IMR-90 (cell line): ENCODE measurements around the gene SRR. TPM values are rescaled to one million over a fixed set of nuclear protein-coding genes. Genes with fewer than 3 reads are reported as not detected.

Experiments used
- ATAC-seq: fragments of 200-7000 bp; cut with Tn5 transposase; 2 replicates; pipeline ENCODE4 v1.9.1; 2020; ENCODE audit warnings: low read depth, mild to moderate bottlenecking, moderate library complexity
- BruUV-seq: library from RNA; stranded (reverse); fragments of 400-500 nt; replicated peaks from 2 replicates; lab custom pipeline; 2021; lab: Mats Ljungman, UMichigan
- CTCF ChIA-PET: fragments of 300-600 bp; formaldehyde crosslinking; extraction: SDS; loops from one replicate; lab custom pipeline; 2021; ENCODE audit warnings: antibody characterized with exemption; lab: Yijun Ruan, JAX
- POLR2A ChIA-PET: fragments of 300-600 bp; sonication (Branson Sonifier 250); formaldehyde crosslinking; loops from one replicate; lab custom pipeline; 2022; ENCODE audit warnings: antibody characterized with exemption; ENCODE audit not compliant: unreplicated experiment; lab: Charles Lee
- DNase-seq: peaks from one replicate; pipeline ENCODE4 v3.0.0; 2013
- H2AFZ ChIP-seq: replicated peaks from 2 replicates; pipeline ENCODE3; 2013; ENCODE audit warnings: low read length, mild to moderate bottlenecking; ENCODE audit not compliant: poor library complexity
- H2AK5ac ChIP-seq: 2 replicates; pipeline ENCODE4 v1.6.1; 2013; ENCODE audit warnings: low read depth, low read length, inconsistent platforms
- H2AK9ac ChIP-seq: replicated peaks from 2 replicates; pipeline ENCODE3; 2013; ENCODE audit warnings: mild to moderate bottlenecking, low read depth, low read length, moderate library complexity; ENCODE audit not compliant: poor library complexity
- H2BK120ac ChIP-seq: 2 replicates; pipeline ENCODE4 v1.6.1; 2013; ENCODE audit warnings: low read depth, low read length, inconsistent platforms
- H2BK15ac ChIP-seq: 3 replicates; pipeline ENCODE4 v1.6.1; 2013; ENCODE audit warnings: low read depth, low read length, inconsistent platforms
- H2BK20ac ChIP-seq: 2 replicates; pipeline ENCODE4 v1.6.1; 2013; ENCODE audit warnings: low read depth, mild to moderate bottlenecking, inconsistent platforms, low read length, moderate library complexity
- H2BK5ac ChIP-seq: 2 replicates; pipeline ENCODE4 v1.6.1; 2013; ENCODE audit warnings: mild to moderate bottlenecking, low read depth, low read length, inconsistent platforms; ENCODE audit not compliant: poor library complexity, severe bottlenecking
- H3K14ac ChIP-seq: replicated peaks from 2 replicates; pipeline ENCODE4 v1.6.1; 2013; ENCODE audit warnings: low read depth, low read length, inconsistent platforms
- H3K18ac ChIP-seq: 2 replicates; pipeline ENCODE4 v1.6.1; 2013; ENCODE audit warnings: low read depth, low read length, control low read depth
- H3K23ac ChIP-seq: 2 replicates; pipeline ENCODE4 v1.6.1; 2013; ENCODE audit warnings: low read depth, low read length, inconsistent platforms
- H3K27ac ChIP-seq: 2 replicates; pipeline ENCODE4 v1.5.1; 2013; ENCODE audit warnings: mild to moderate bottlenecking, control low read depth, low read length; ENCODE audit not compliant: insufficient read depth
- H3K27me3 ChIP-seq: 2 replicates; pipeline ENCODE4 v1.6.1; 2013; ENCODE audit warnings: low read length; ENCODE audit not compliant: control insufficient read depth, insufficient read depth
- H3K36me3 ChIP-seq: 2 replicates; pipeline ENCODE4 v1.6.1; 2013; ENCODE audit warnings: low read length, mixed read lengths; ENCODE audit not compliant: control insufficient read depth, insufficient read depth
- H3K4ac ChIP-seq: 2 replicates; pipeline ENCODE4 v1.6.1; 2013; ENCODE audit warnings: low read depth, low read length, inconsistent platforms
- H3K4me1 ChIP-seq: 2 replicates; pipeline ENCODE4 v1.6.1; 2013; ENCODE audit warnings: low read length, mixed read lengths; ENCODE audit not compliant: control insufficient read depth, insufficient read depth
- H3K4me2 ChIP-seq: 2 replicates; pipeline ENCODE4 v1.6.1; 2013; ENCODE audit warnings: low read depth, mild to moderate bottlenecking, control low read depth, low read length, moderate library complexity
- H3K4me3 ChIP-seq: 2 replicates; pipeline ENCODE4 v1.5.1; 2013; ENCODE audit warnings: low read depth, mild to moderate bottlenecking, control low read depth, low read length, moderate library complexity; ENCODE audit not compliant: insufficient read depth
- H3K56ac ChIP-seq: 2 replicates; pipeline ENCODE4 v1.6.1; 2013; ENCODE audit warnings: low read length, inconsistent platforms; ENCODE audit not compliant: insufficient read depth; ENCODE audit errors: extremely low read depth
- H3K79me1 ChIP-seq, 2 experiments: 2 replicates each; pipeline ENCODE4 v1.6.1; 2013; ENCODE audit warnings: low read length in 2 of 2, inconsistent platforms in 1 of 2, low read depth in 1 of 2
- H3K9ac ChIP-seq: 2 replicates; pipeline ENCODE4 v1.6.1; 2013; ENCODE audit warnings: low read depth, low read length, control low read depth
- H3K9me1 ChIP-seq: 2 replicates; pipeline ENCODE4 v1.6.1; 2013; ENCODE audit warnings: low read length, inconsistent platforms; ENCODE audit not compliant: insufficient read depth
- H3K9me3 ChIP-seq: 2 replicates; pipeline ENCODE4 v1.6.1; 2013; ENCODE audit warnings: low read length; ENCODE audit not compliant: control insufficient read depth, insufficient read depth
- H4K20me1 ChIP-seq: 2 replicates; pipeline ENCODE4 v1.6.1; 2013; ENCODE audit warnings: low read length, inconsistent platforms; ENCODE audit not compliant: insufficient read depth
- H4K5ac ChIP-seq: 2 replicates; pipeline ENCODE4 v1.6.1; 2013; ENCODE audit warnings: mild to moderate bottlenecking, low read depth, low read length, control low read depth
- H4K8ac ChIP-seq, 2 experiments: 2 replicates each; pipeline ENCODE4 v1.6.1; 2013; ENCODE audit warnings: low read depth in 2 of 2, low read length in 2 of 2, control low read depth in 1 of 2, inconsistent platforms in 1 of 2
- H4K91ac ChIP-seq: 2 replicates; pipeline ENCODE4 v1.6.1; 2013; ENCODE audit warnings: low read depth, low read length, inconsistent platforms; ENCODE audit not compliant: insufficient read depth
- BHLHE40 ChIP-seq: fragments of 150-350 bp; IDR thresholded peaks from 2 replicates; pipeline ENCODE4 v1.6.1; 2016; ENCODE audit warnings: mild to moderate bottlenecking, low read depth, low read length
- CEBPB ChIP-seq: IDR thresholded peaks from 2 replicates; pipeline ENCODE4 v1.6.1; 2012; ENCODE audit warnings: low read depth, low read length, improper control_type of control experiment
- CHD1 ChIP-seq: IDR thresholded peaks from 2 replicates; pipeline ENCODE4 v1.6.1; 2012; ENCODE audit warnings: low read depth, low read length, improper control_type of control experiment
- CTCF ChIP-seq: conservative IDR thresholded peaks from 2 replicates; pipeline ENCODE4 v1.5.1; 2012; ENCODE audit warnings: mild to moderate bottlenecking, low read depth, low read length, improper control_type of control experiment
- ELK1 ChIP-seq: fragments of 150-350 bp; IDR thresholded peaks from 2 replicates; pipeline ENCODE4 v1.6.1; 2016; ENCODE audit warnings: low read depth, mild to moderate bottlenecking, low read length, moderate library complexity, borderline replicate concordance
- FOS ChIP-seq: fragments of 150-350 bp; IDR thresholded peaks from 2 replicates; pipeline ENCODE4 v1.6.1; 2016; ENCODE audit warnings: low read depth, low read length
- MAFK ChIP-seq: IDR thresholded peaks from 2 replicates; pipeline ENCODE4 v1.6.1; 2012; ENCODE audit warnings: low read depth, low read length, improper control_type of control experiment
- MAZ ChIP-seq: IDR thresholded peaks from 2 replicates; pipeline ENCODE4 v1.6.1; 2012; ENCODE audit warnings: low read depth, mild to moderate bottlenecking, low read length, improper control_type of control experiment, moderate library complexity, borderline replicate concordance
- MXI1 ChIP-seq: IDR thresholded peaks from 2 replicates; pipeline ENCODE4 v1.6.1; 2012; ENCODE audit warnings: low read depth, mild to moderate bottlenecking, low read length, moderate library complexity, borderline replicate concordance
- NFE2L2 ChIP-seq: fragments of 150-350 bp; IDR thresholded peaks from 2 replicates; pipeline ENCODE4 v1.6.1; 2016; ENCODE audit warnings: low read depth, mild to moderate bottlenecking, low read length
- POLR2A ChIP-seq: IDR thresholded peaks from 2 replicates; pipeline ENCODE4 v1.6.1; 2012; ENCODE audit warnings: mild to moderate bottlenecking, low read depth, low read length
- RAD21 ChIP-seq: IDR thresholded peaks from 2 replicates; pipeline ENCODE4 v1.6.1; 2012; ENCODE audit warnings: low read length, improper control_type of control experiment
- RCOR1 ChIP-seq: IDR thresholded peaks from 2 replicates; pipeline ENCODE4 v1.6.1; 2012; ENCODE audit warnings: mild to moderate bottlenecking, low read length, improper control_type of control experiment; ENCODE audit not compliant: insufficient replicate concordance
- RFX5 ChIP-seq: IDR thresholded peaks from 2 replicates; pipeline ENCODE4 v1.8.0; 2012; ENCODE audit warnings: low read depth, mild to moderate bottlenecking, low read length, moderate library complexity
- SMC3 ChIP-seq: fragments of 150-350 bp; IDR thresholded peaks from 2 replicates; pipeline ENCODE4 v1.6.1; 2016; ENCODE audit warnings: low read depth, mild to moderate bottlenecking, antibody characterized with exemption, low read length, moderate library complexity
- USF2 ChIP-seq: fragments of 150-350 bp; IDR thresholded peaks from 2 replicates; pipeline ENCODE4 v1.6.1; 2017; ENCODE audit warnings: mild to moderate bottlenecking, antibody characterized with exemption, low read length, low read depth
- WGBS, 2 experiments: methylation state at CpG; one replicate each; pipeline versions ENCODE4 v1.1.5 to v1.1.7; 2013; ENCODE audit warnings: missing lambda C conversion rate in 2 of 2; ENCODE audit not compliant: insufficient read length in 1 of 2; ENCODE audit errors: extremely low coverage in 2 of 2; 5-methylcytosine and 5-hydroxymethylcytosine counted together
- dilution Hi-C: fragments of 300-500 bp; cut with HindIII; formaldehyde crosslinking; loops from one replicate; pipeline ENCODE4 v1.14.3; 2018; ENCODE audit warnings: low sequenced_read_pairs; ENCODE audit not compliant: unreplicated experiment
- in situ Hi-C: fragments of 300-500 bp; cut with MboI; formaldehyde crosslinking; loops from 3 replicates; pipeline ENCODE4 v1.14.3; 2019; ENCODE audit warnings: low sequenced_read_pairs, inconsistent platforms, mixed read lengths
- intact Hi-C: fragments of 100-400 bp; cut with micrococcal nuclease; formaldehyde crosslinking; loops from 2 replicates; pipeline ENCODE4 v1.10.0; 2022
- polyA plus RNA-seq, 3 experiments: library from polyadenylated mRNA; depleted of rRNA; stranded (reverse); fragments of >200 nt; gene quantifications; 2 replicates each; pipeline ENCODE4 v1.2.3, GENCODE V29; 2012; ENCODE audit warnings: low replicate concordance in 1 of 3
- total RNA-seq: library from RNA; depleted of rRNA; stranded (reverse); fragments of >200 nt; gene quantifications from 2 replicates; pipeline ENCODE4 v1.2.3, GENCODE V29; 2012

SRR gene
- total and polyA plus RNA-seq, 2 of the 4 experiments (the other 2 are of a cell fraction) = 14.5 to 52.7 TPM

GRCh38 chr17:2363318-2363717, 59.6 kb downstream of the SRR start:
- no peak overlapping the region for H2AK5ac ChIP-seq
- peaks cover 0 to 8% of the 10 kb centered on the region in 2 experiments; a peak in 1 of 4 replicates for H3K79me1 ChIP-seq
- no peak overlapping the region for H3K4ac ChIP-seq
- H3K18ac ChIP-seq = no peak overlapping the region
- no peak overlapping the region for H3K27ac ChIP-seq
- no peak overlapping the region for H2BK5ac ChIP-seq
- ATAC-seq = no peak
- CTCF ChIA-PET = no interaction called here
- BruUV-seq = no TSS peak
- TF ChIP-seq NFE2L2 (no peak), BHLHE40 (no peak), RFX5 (no peak), MXI1 (no peak), RCOR1 (no peak), ELK1 (no peak), RAD21 (no peak), SMC3 (no peak), CEBPB (no peak), FOS (no peak), POLR2A (no peak), MAZ (no peak), CTCF (no peak), USF2 (no peak), CHD1 (no peak), MAFK (no peak)
- H4K8ac ChIP-seq = no peak overlapping the region
- no peak overlapping the region for H4K5ac ChIP-seq
- DNase-seq = no peak
- H3K9me1 ChIP-seq = peaks cover 15% of the 10 kb centered on the region
- in situ Hi-C loops = no loop called here
- H3K14ac ChIP-seq = no peak overlapping the region
- H2AK9ac ChIP-seq = no peak overlapping the region
- intact Hi-C loops = no loop called here
- WGBS, 2 experiments = 96% methylated on average over 11 of the region's 21 CpGs; no CpG with 5 or more reads in 1 of the 2 experiments
- POLR2A ChIA-PET = interaction anchor here (0.7 kb wide), 1 partner anchor 30 kb away, joined by 3 read pairs; no protein-coding TSS in a partner anchor
- H2BK15ac ChIP-seq = no peak overlapping the region
- H3K4me1 ChIP-seq = peaks cover 6% of the 10 kb centered on the region
- H2BK20ac ChIP-seq = no peak overlapping the region
- no peak overlapping the region for H3K4me2 ChIP-seq
- H3K9ac ChIP-seq = no peak overlapping the region
- H4K20me1 ChIP-seq = peaks cover 24% of the 10 kb centered on the region
- H2AFZ ChIP-seq = no peak overlapping the region
- no peak overlapping the region for H4K91ac ChIP-seq
- no peak overlapping the region for H3K56ac ChIP-seq
- dilution Hi-C loops = no loop called here
- H3K4me3 ChIP-seq = no peak overlapping the region
- no peak overlapping the region for H3K23ac ChIP-seq
- no peaks in the 10 kb centered on the region for H3K27me3 ChIP-seq
- no peaks in the 10 kb centered on the region for H3K9me3 ChIP-seq
- H2BK120ac ChIP-seq = no peak overlapping the region
- H3K36me3 ChIP-seq = peaks cover 44% of the 10 kb centered on the region
